GM19238 (cell line): ENCODE measurements around the gene CCHCR1.

Experiments used
- DNase-seq: peaks from one replicate; pipeline ENCODE4 v3.0.0; 2011; ENCODE audit warnings: low spot score; ENCODE audit not compliant: insufficient read length

The CCHCR1 gene

GRCh38 chr6:31110825-31111582, 46.6 kb downstream of the CCHCR1 start:
- DNase-seq, result no peak

GRCh38 chr6:31107052-31107451, 50.5 kb downstream of the CCHCR1 start:
- DNase-seq, result no peak

- no peak for DNase-seq
Measured at GRCh38 chr6:31103136-31103535, 54.5 kb downstream of the CCHCR1 start.

- DNase-seq, result no peak
Measured at GRCh38 chr6:31098449-31098938, 59.1 kb downstream of the CCHCR1 start.

GRCh38 chr6:31096656-31097055, 60.9 kb downstream of the CCHCR1 start:
- no peak for DNase-seq

GRCh38 chr6:31096215-31096614, 61.4 kb downstream of the CCHCR1 start:
- no peak for DNase-seq

GRCh38 chr6:31094389-31094881, 63.2 kb downstream of the CCHCR1 start:
- DNase-seq, result no peak

- no peak for DNase-seq
Measured at GRCh38 chr6:31092769-31093505, 64.7 kb downstream of the CCHCR1 start.
